GM12878 (cell line): ENCODE results near the gene UBAC2. TPM values are rescaled to one million over a fixed set of nuclear protein-coding genes. Genes with fewer than 3 reads are reported as not detected.

Source experiments
- ATAC-seq: fragments of 200-7000 bp; cut with Tn5 transposase; 3 replicates; pipeline ENCODE4 v1.9.1; 2020; ENCODE audit warnings: mild to moderate bottlenecking, moderate library complexity
- BruUV-seq: library from RNA; stranded (reverse); fragments of 400-500 nt; replicated peaks from 2 replicates; lab custom pipeline; 2021; lab: Mats Ljungman, UMichigan
- CTCF ChIA-PET: fragments of 300-600 bp; sonication (Branson Sonifier 250); formaldehyde crosslinking; extraction: SDS; loops from one replicate; lab custom pipeline; 2021; ENCODE audit warnings: inconsistent platforms; lab: Yijun Ruan, JAX
- POLR2A ChIA-PET: fragments of 350-600 bp; formaldehyde crosslinking; extraction: SDS; loops from one replicate; lab custom pipeline; 2021; ENCODE audit warnings: inconsistent platforms; lab: Charles Lee
- RAD21 ChIA-PET: fragments of 300-600 bp; sonication (Branson Sonifier 250); formaldehyde crosslinking; loops from one replicate; lab custom pipeline; 2023; ENCODE audit warnings: antibody characterized with exemption; ENCODE audit not compliant: unreplicated experiment; lab: Charles Lee
- SMC1A ChIA-PET: fragments of 300-600 bp; sonication (Branson Sonifier 250); formaldehyde crosslinking; loops from one replicate; lab custom pipeline; 2023; ENCODE audit not compliant: unreplicated experiment, uncharacterized antibody; lab: Charles Lee
- DNase-seq: peaks from one replicate; pipeline ENCODE4 v3.0.0-alpha.2; 2011; ENCODE audit warnings: low read depth, low spot score
- FAIRE-seq: peaks from 3 replicates; lab custom pipeline; 2011; peaks lifted over from hg19 to GRCh38; lab: Jason Lieb, UNC
- H2AFZ ChIP-seq: 2 replicates; pipeline ENCODE4 v1.6.0; 2011; ENCODE audit warnings: low read depth, low read length, control low read depth; ENCODE audit not compliant: control insufficient read depth
- H3K27ac ChIP-seq: 2 replicates; pipeline ENCODE4 v1.5.1; 2011; ENCODE audit warnings: control low read depth; ENCODE audit not compliant: control insufficient read depth, insufficient read depth
- H3K27me3 ChIP-seq, 2 experiments: replicated peaks in 1 of 2; 2 replicates each; pipeline versions ENCODE4 v1.6.0 to v1.6.1; 2011; ENCODE audit warnings: low read length in 1 of 2; ENCODE audit not compliant: control insufficient read depth in 2 of 2, insufficient read depth in 2 of 2
- H3K36me3 ChIP-seq, 2 experiments: 2 replicates each; pipeline ENCODE4 v1.5.1; 2011; ENCODE audit warnings: low read length in 1 of 2; ENCODE audit not compliant: control insufficient read depth in 2 of 2, insufficient read depth in 2 of 2
- H3K4me1 ChIP-seq: 2 replicates; pipeline ENCODE4 v1.6.1; 2011; ENCODE audit warnings: mild to moderate bottlenecking, low read length, moderate library complexity, mixed read lengths; ENCODE audit not compliant: control insufficient read depth, insufficient read depth
- H3K4me2 ChIP-seq: 2 replicates; pipeline ENCODE4 v1.6.0; 2011; ENCODE audit warnings: control low read depth; ENCODE audit not compliant: control insufficient read depth, insufficient read depth
- H3K4me3 ChIP-seq: fragments of 200-600 bp; sonication (generic); 2 replicates; pipeline ENCODE4 v1.5.1; 2016
- H3K79me2 ChIP-seq: 2 replicates; pipeline ENCODE4 v1.6.0; 2011; ENCODE audit warnings: low read length; ENCODE audit not compliant: control insufficient read depth, insufficient read depth
- H3K9ac ChIP-seq: 2 replicates; pipeline ENCODE4 v1.8.0; 2011; ENCODE audit warnings: low read length, control low read depth, mixed read lengths; ENCODE audit not compliant: control insufficient read depth, insufficient read depth
- H3K9me3 ChIP-seq: replicated peaks from 3 replicates; pipeline ENCODE4 v1.5.1; 2011; ENCODE audit warnings: mild to moderate bottlenecking, low read length; ENCODE audit not compliant: control insufficient read depth, insufficient read depth
- H4K20me1 ChIP-seq: 2 replicates; pipeline ENCODE4 v1.6.0; 2011; ENCODE audit not compliant: control insufficient read depth, insufficient read depth
- CBX3 ChIP-seq: fragments of 200-600 bp; sonication (generic); IDR thresholded peaks from 2 replicates; pipeline ENCODE4 v1.6.1; 2016; ENCODE audit warnings: low read depth, borderline replicate concordance
- JUND ChIP-seq: IDR thresholded peaks from 2 replicates; pipeline ENCODE4 v1.6.1; 2012; ENCODE audit warnings: low read depth, mild to moderate bottlenecking, low read length, improper control_type of control experiment, moderate library complexity
- KDM1A ChIP-seq: fragments of 200-600 bp; sonication (generic); IDR thresholded peaks from 2 replicates; pipeline ENCODE4 v1.6.1; 2016; ENCODE audit warnings: borderline replicate concordance
- NRF1 ChIP-seq: conservative IDR thresholded peaks from 2 replicates; pipeline ENCODE4 v1.6.1; 2011; ENCODE audit warnings: mild to moderate bottlenecking, low read depth, low read length, improper control_type of control experiment
- PML ChIP-seq: IDR thresholded peaks from 2 replicates; pipeline ENCODE4 v1.6.1; 2012; ENCODE audit warnings: low read length, inconsistent platforms
- TCF3 ChIP-seq: IDR thresholded peaks from 2 replicates; pipeline ENCODE4 v1.6.1; 2012; ENCODE audit warnings: low read depth, mild to moderate bottlenecking, low read length, borderline replicate concordance; ENCODE audit not compliant: insufficient read depth
- WRNIP1 ChIP-seq: IDR thresholded peaks from 2 replicates; pipeline ENCODE4 v1.6.1; 2011; ENCODE audit warnings: low read depth, low read length, improper control_type of control experiment, borderline replicate concordance
- YY1 ChIP-seq: IDR thresholded peaks from 2 replicates; pipeline ENCODE4 v1.6.1; 2011; ENCODE audit warnings: low read depth, mild to moderate bottlenecking, low read length
- ZBTB33 ChIP-seq: fragments of 450-650 bp; IDR thresholded peaks from 2 replicates; pipeline ENCODE4 v1.6.1; 2017; ENCODE audit warnings: mild to moderate bottlenecking
- WGBS: methylation state at CpG from one replicate; pipeline ENCODE4 v1.1.6; 2016; ENCODE audit warnings: low lambda C conversion rate; ENCODE audit not compliant: insufficient replicate concordance, insufficient coverage; ENCODE audit errors: missing lambda C conversion rate; 5-methylcytosine and 5-hydroxymethylcytosine counted together
- in situ Hi-C: fragments of 300-500 bp; cut with MboI; formaldehyde crosslinking; loops from 9 replicates; pipeline ENCODE4 v1.14.3; 2018; ENCODE audit warnings: mixed read lengths
- intact Hi-C: fragments of 100-400 bp; cut with micrococcal nuclease; formaldehyde crosslinking; loops from one replicate; pipeline ENCODE4 v1.14.2; 2022; ENCODE audit not compliant: unreplicated experiment
- polyA plus RNA-seq, 11 experiments: library from polyadenylated mRNA; depleted of rRNA in 4 of 11; unstranded in 6 of 11; stranded (reverse) in 5 of 11; fragments of >200 nt; fragmentation: Nextera tagmentation in 4 of 11; fragmentation: Illumina TruSeq in 1 of 11; extraction: Ambion mirVana in 4 of 11; extraction: Trizol in 1 of 11; gene quantifications; 1 replicate in 1 of 11; 2 replicates in 10 of 11; pipeline versions ENCODE4 v1.2.1 to v1.2.3, GENCODE V29; 2011 to 2016; ENCODE audit warnings: inconsistent platforms in 2 of 11, missing spikeins in 2 of 11, low read depth in 1 of 11
- total RNA-seq, 4 experiments: library from RNA; depleted of rRNA in 3 of 4; stranded (reverse); fragments of >200 nt in 3 of 4; fragmentation: Illumina TruSeq in 1 of 4; extraction: Trizol in 1 of 4; gene quantifications; 2 replicates each; pipeline versions ENCODE4 v1.2.1 to v1.2.3, GENCODE V29; 2013 to 2021
- TF ChIP-seq, protein P1 (sequence below): fragments of 450-650 bp; formaldehyde crosslinking; IDR thresholded peaks from 2 replicates; pipeline ENCODE4 v1.5.0; 2022; ENCODE audit warnings: mild to moderate bottlenecking, missing genetic modification characterization
- TF ChIP-seq, protein P2 (sequence below): fragments of 450-650 bp; IDR thresholded peaks from 2 replicates; pipeline ENCODE4 v1.6.1; 2017; ENCODE audit warnings: borderline replicate concordance
- TF ChIP-seq, protein P3 (sequence below): IDR thresholded peaks from 2 replicates; pipeline ENCODE4 v1.6.1; 2011; ENCODE audit warnings: borderline replicate concordance, low read depth, mild to moderate bottlenecking, moderate library complexity, mixed read lengths, low read length; ENCODE audit not compliant: insufficient read depth; ENCODE audit errors: extremely low read length

UBAC2 gene
- total and polyA plus RNA-seq, 10 of the 15 experiments (the other 5 are each of a cell fraction or from before 2014, with no cell fraction given), result 3.0 to 54.6 (median 17.4) TPM

- SMC1A ChIA-PET, result interaction anchor here (0.6 to 9.9 kb wide), 15 partner anchors 9 to 320 kb away, joined by 3 to 111 read pairs (median 5); no protein-coding TSS in a partner anchor
- no peak for TF ChIP-seq KDM1A
- no peak for TF ChIP-seq NRF1
- peak; percentile 40; the same call in 1 of the 2 replicates for TF ChIP-seq YY1
- TF ChIP-seq, protein P1, sequence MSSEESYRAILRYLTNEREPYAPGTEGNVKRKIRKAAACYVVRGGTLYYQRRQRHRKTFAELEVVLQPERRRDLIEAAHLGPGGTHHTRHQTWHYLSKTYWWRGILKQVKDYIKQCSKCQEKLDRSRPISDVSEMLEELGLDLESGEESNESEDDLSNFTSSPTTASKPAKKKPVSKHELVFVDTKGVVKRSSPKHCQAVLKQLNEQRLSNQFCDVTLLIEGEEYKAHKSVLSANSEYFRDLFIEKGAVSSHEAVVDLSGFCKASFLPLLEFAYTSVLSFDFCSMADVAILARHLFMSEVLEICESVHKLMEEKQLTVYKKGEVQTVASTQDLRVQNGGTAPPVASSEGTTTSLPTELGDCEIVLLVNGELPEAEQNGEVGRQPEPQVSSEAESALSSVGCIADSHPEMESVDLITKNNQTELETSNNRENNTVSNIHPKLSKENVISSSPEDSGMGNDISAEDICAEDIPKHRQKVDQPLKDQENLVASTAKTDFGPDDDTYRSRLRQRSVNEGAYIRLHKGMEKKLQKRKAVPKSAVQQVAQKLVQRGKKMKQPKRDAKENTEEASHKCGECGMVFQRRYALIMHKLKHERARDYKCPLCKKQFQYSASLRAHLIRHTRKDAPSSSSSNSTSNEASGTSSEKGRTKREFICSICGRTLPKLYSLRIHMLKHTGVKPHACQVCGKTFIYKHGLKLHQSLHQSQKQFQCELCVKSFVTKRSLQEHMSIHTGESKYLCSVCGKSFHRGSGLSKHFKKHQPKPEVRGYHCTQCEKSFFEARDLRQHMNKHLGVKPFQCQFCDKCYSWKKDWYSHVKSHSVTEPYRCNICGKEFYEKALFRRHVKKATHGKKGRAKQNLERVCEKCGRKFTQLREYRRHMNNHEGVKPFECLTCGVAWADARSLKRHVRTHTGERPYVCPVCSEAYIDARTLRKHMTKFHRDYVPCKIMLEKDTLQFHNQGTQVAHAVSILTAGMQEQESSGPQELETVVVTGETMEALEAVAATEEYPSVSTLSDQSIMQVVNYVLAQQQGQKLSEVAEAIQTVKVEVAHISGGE (CRISPR knock-in tag), result no peak
- no peak for TF ChIP-seq PML
- TF ChIP-seq, protein P2, sequence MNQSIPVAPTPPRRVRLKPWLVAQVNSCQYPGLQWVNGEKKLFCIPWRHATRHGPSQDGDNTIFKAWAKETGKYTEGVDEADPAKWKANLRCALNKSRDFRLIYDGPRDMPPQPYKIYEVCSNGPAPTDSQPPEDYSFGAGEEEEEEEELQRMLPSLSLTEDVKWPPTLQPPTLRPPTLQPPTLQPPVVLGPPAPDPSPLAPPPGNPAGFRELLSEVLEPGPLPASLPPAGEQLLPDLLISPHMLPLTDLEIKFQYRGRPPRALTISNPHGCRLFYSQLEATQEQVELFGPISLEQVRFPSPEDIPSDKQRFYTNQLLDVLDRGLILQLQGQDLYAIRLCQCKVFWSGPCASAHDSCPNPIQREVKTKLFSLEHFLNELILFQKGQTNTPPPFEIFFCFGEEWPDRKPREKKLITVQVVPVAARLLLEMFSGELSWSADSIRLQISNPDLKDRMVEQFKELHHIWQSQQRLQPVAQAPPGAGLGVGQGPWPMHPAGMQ, result no peak
- no peak for TF ChIP-seq WRNIP1
- TF ChIP-seq TCF3, result 0 out of 2 replicates have a peak, but pooled peaks have one; percentile 61
- TF ChIP-seq ZBTB33, result peak; percentile 87
- TF ChIP-seq CBX3, result no peak
- TF ChIP-seq, protein P3, sequence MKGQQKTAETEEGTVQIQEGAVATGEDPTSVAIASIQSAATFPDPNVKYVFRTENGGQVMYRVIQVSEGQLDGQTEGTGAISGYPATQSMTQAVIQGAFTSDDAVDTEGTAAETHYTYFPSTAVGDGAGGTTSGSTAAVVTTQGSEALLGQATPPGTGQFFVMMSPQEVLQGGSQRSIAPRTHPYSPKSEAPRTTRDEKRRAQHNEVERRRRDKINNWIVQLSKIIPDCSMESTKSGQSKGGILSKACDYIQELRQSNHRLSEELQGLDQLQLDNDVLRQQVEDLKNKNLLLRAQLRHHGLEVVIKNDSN, result no peak
- no peak for TF ChIP-seq JUND
Observed at GRCh38 chr13:99425485-99426341, 225.1 kb downstream of the UBAC2 start.

More at GRCh38 chr13:99425485-99426341, 225.1 kb downstream of the UBAC2 start:
- Histone ChIP-seq H3K27me3 (no peaks in the 10 kb centered on the region), H3K79me2 (peaks cover 1% of the 10 kb centered on the region), H3K9ac (peak overlapping the region; percentile 72), H3K36me3 (no peaks in the 10 kb centered on the region), H3K27ac (peak overlapping the region; percentile 100), H3K4me2 (peak overlapping the region; percentile 69), H3K4me3 (peak overlapping the region; percentile 10), H4K20me1 (no peaks in the 10 kb centered on the region), H3K9me3 (peaks cover 11% of the 10 kb centered on the region; the same call in 2 of the 3 replicates), H3K4me1 (peaks cover 62% of the 10 kb centered on the region), H2AFZ (no peak overlapping the region; the same call in 1 of the 2 replicates)
- CTCF ChIA-PET, result interaction anchor here (0.5 to 3.8 kb wide), 10 partner anchors 10 to 225 kb away, joined by 3 to 54 read pairs (median 4); partner anchors contain the start of genes GPR183 and UBAC2
- POLR2A ChIA-PET, result interaction anchor here (0.6 to 2.1 kb wide), 9 partner anchors 9 to 154 kb away, joined by 3 to 8 read pairs (median 4); no protein-coding TSS in a partner anchor
- intact Hi-C loops, result loop anchor here (10.0 kb wide), 1 partner anchor 851 kb away; the partner anchor contains the start of gene STK24
- in situ Hi-C loops, result no loop called here
- WGBS, result 13% methylated on average over 18 of the region's 18 CpGs
- ATAC-seq, result peak; percentile 71
- no TSS peak for BruUV-seq
- RAD21 ChIA-PET, result interaction anchor here (0.7 to 3.4 kb wide), 16 partner anchors 10 to 155 kb away, joined by 3 to 38 read pairs (median 6); no protein-coding TSS in a partner anchor
- DNase-seq, result peak; percentile 90
- FAIRE-seq, result peak; percentile 61
